ENCODE measurements around the gene SCGN.

SCGN gene

GRCh38 chr6:25685251-25685650, 33.2 kb downstream of the SCGN start:
- no peak for TF ChIP-seq CTCF (IDR thresholded peaks at IDR 0.05; ENCODE audit: low read depth, low read length)
- DNase-seq (ENCODE audit: low read depth, low spot score) = no peak
- no peak overlapping the region for H3K4me3 ChIP-seq (ENCODE audit: low read depth, low read length)
- in situ Hi-C loops (cut with HindIII; ENCODE audit: low sequenced_read_pairs) = no loop called here

GRCh38 chr6:25685896-25686295, 33.9 kb downstream of the SCGN start:
- no peak for DNase-seq (ENCODE audit: low read depth, low spot score)
- TF ChIP-seq CTCF (IDR thresholded peaks at IDR 0.05; ENCODE audit: low read depth, low read length) = no peak
- H3K4me3 ChIP-seq (ENCODE audit: low read depth, low read length) = no peak overlapping the region
- in situ Hi-C loops (cut with HindIII; ENCODE audit: low sequenced_read_pairs) = no loop called here

GRCh38 chr6:25686856-25687255, 34.8 kb downstream of the SCGN start:
- DNase-seq (ENCODE audit: low read depth, low spot score) = no peak
- in situ Hi-C loops (cut with HindIII; ENCODE audit: low sequenced_read_pairs) = no loop called here
- TF ChIP-seq CTCF (IDR thresholded peaks at IDR 0.05; ENCODE audit: low read depth, low read length) = no peak
- no peak overlapping the region for H3K4me3 ChIP-seq (ENCODE audit: low read depth, low read length)

GRCh38 chr6:25689966-25690365, 38.0 kb downstream of the SCGN start:
- in situ Hi-C loops (cut with HindIII; ENCODE audit: low sequenced_read_pairs) = no loop called here
- DNase-seq (ENCODE audit: low read depth, low spot score) = no peak
- no peak overlapping the region for H3K4me3 ChIP-seq (ENCODE audit: low read depth, low read length)
- TF ChIP-seq CTCF (IDR thresholded peaks at IDR 0.05; ENCODE audit: low read depth, low read length) = no peak

GRCh38 chr6:25691894-25692293, 39.9 kb downstream of the SCGN start:
- in situ Hi-C loops (cut with HindIII; ENCODE audit: low sequenced_read_pairs) = no loop called here
- H3K4me3 ChIP-seq (ENCODE audit: low read depth, low read length) = no peak overlapping the region
- DNase-seq (ENCODE audit: low read depth, low spot score) = no peak
- no peak for TF ChIP-seq CTCF (IDR thresholded peaks at IDR 0.05; ENCODE audit: low read depth, low read length)

GRCh38 chr6:25692472-25692871, 40.5 kb downstream of the SCGN start:
- H3K4me3 ChIP-seq (ENCODE audit: low read depth, low read length) = no peak overlapping the region
- in situ Hi-C loops (cut with HindIII; ENCODE audit: low sequenced_read_pairs) = no loop called here
- TF ChIP-seq CTCF (IDR thresholded peaks at IDR 0.05; ENCODE audit: low read depth, low read length) = no peak
- DNase-seq (ENCODE audit: low read depth, low spot score) = no peak

- DNase-seq (ENCODE audit: low read depth, low spot score) = no peak
- in situ Hi-C loops (cut with HindIII; ENCODE audit: low sequenced_read_pairs) = no loop called here
- TF ChIP-seq CTCF (IDR thresholded peaks at IDR 0.05; ENCODE audit: low read depth, low read length) = no peak
- H3K4me3 ChIP-seq (ENCODE audit: low read depth, low read length) = no peak overlapping the region
Measured at GRCh38 chr6:25694366-25694765, 42.4 kb downstream of the SCGN start.
